RWPE1 (cell line): ENCODE data around the gene SCRN1.

Source experiments
- CTCF ChIA-PET: fragments of 350-600 bp; sonication (Branson Sonifier 250); formaldehyde crosslinking; extraction: SDS; loops from one replicate; lab custom pipeline; 2021; lab: Yijun Ruan, JAX
- POLR2A ChIA-PET: fragments of 400-600 bp; formaldehyde crosslinking; extraction: SDS; loops from one replicate; lab custom pipeline; 2020; ENCODE audit warnings: antibody characterized with exemption; ENCODE audit not compliant: low non-redundant PET; lab: Yijun Ruan, JAX
- DNase-seq: peaks from one replicate; pipeline ENCODE4 v3.0.0; 2012; ENCODE audit warnings: low spot score
- H3K27ac ChIP-seq: fragments of 450-650 bp; 2 replicates; pipeline ENCODE4 v1.5.1; 2017
- TF ChIP-seq, protein P1 (sequence below): fragments of 450-650 bp; conservative IDR thresholded peaks from 2 replicates; pipeline ENCODE4 v1.5.1; 2017; ENCODE audit warnings: low read depth, mild to moderate bottlenecking

The SCRN1 gene

DNA sequence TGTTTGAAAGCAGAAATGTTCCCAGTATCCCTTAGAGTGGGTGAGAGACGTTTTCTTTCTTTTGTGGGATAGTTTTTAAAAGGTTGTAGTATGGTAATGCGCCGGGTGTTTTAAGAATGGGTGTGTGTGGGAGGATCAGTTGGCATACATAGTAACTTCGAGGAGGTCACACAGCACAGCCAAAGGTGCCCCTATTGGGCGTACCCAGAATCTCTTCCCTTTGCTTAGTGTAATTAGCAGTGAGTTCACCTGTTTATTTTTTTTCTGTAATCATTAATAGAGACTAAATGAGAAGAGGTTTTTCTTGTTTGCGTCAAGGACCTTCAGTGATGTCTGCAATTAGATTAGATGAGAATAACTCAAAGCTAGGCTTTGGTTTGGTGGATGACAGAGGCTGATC is 40.1 kb upstream of the SCRN1 start:
- ChIA-PET POLR2A (no interaction called here), CTCF (interaction anchor here (0.6 kb wide), 1 partner anchor 127 kb away, joined by 3 read pairs; no protein-coding TSS in a partner anchor)
- no peak overlapping the region for H3K27ac ChIP-seq

DNA sequence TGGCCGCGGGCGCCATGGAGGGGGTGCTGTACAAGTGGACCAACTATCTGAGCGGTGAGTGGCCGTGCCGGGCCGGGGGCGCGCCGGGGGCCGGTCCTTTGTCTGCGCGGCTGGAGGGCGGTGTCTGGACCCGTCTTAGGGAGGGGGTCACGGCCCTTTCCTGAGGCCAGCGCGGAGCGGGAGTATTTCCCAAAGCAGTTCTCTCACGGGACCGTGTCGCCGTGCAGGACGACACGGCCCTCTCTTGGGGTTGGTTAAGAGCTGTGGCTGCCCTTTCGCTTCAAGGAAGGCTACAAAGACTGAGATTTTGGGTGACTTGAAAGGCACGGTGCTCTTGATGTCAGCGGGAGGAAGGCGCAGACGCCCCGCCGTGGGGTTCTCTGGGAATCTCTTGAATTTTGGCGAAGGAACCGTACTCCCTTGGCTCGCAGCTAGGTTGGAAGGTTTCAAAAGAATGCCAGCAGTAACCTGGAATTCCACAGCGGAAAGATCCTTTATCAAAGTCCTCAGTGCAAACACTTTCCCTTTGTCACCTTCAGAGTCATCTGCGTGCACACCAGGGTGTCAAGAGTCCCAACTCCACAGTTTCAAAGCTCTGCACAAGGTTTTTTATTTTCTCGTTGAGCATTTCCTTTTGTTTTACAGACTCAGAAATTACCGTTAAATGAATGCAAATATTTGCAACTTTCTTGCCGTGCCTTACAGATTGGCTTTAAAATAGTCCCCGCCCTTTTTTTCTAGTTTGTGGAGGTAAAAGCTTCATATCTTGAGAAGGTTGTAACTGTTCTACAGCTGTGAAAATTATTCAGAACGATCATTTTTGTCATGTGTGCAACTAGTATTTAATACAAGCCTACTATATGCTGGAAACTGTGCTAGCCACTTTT is 39.4 kb upstream of the SCRN1 start:
- TF ChIP-seq, protein P1, sequence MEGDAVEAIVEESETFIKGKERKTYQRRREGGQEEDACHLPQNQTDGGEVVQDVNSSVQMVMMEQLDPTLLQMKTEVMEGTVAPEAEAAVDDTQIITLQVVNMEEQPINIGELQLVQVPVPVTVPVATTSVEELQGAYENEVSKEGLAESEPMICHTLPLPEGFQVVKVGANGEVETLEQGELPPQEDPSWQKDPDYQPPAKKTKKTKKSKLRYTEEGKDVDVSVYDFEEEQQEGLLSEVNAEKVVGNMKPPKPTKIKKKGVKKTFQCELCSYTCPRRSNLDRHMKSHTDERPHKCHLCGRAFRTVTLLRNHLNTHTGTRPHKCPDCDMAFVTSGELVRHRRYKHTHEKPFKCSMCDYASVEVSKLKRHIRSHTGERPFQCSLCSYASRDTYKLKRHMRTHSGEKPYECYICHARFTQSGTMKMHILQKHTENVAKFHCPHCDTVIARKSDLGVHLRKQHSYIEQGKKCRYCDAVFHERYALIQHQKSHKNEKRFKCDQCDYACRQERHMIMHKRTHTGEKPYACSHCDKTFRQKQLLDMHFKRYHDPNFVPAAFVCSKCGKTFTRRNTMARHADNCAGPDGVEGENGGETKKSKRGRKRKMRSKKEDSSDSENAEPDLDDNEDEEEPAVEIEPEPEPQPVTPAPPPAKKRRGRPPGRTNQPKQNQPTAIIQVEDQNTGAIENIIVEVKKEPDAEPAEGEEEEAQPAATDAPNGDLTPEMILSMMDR: no peak
- H3K27ac ChIP-seq: peak overlapping the region; percentile 88
- ChIA-PET POLR2A (no interaction called here), CTCF (interaction anchor here (0.6 kb wide), 2 partner anchors 39 to 126 kb away, joined by 3 read pairs; partner anchors contain the start of gene SCRN1)
- DNase-seq: peak; percentile 45

More for the DNA sequence above, 40.1 kb upstream of the SCRN1 start:
- no peak for DNase-seq
- TF ChIP-seq, protein P1: no peak

DNA sequence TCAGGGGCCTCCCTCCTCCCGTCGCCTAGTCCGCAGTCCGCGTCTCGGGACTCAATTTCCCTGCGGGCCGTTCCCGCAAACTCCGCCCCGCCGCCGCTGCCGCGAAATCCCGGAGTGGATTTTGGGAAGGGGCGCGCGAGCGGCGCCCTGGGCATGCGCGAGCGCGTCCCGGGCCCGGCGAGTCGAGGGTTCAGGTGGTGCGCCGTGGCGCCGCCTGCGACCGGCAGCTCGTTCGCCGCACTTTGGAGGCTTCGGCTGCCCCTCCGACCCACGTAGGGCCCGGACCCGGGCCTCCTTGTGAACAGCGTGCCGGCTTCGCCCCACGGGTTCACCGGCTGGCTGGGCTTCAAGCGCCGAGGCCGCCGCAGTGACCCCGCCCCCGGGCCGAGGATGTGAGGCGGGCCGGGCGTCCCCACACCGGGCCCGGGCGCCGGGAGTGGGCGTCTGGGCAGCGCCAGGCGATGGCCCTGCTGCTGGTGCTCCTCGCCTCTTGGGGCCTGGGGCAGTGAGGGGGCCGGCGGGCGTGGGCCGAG is 38.7 kb upstream of the SCRN1 start, which contains the start of gene PLEKHA8:
Gene PLEKHA8 (plus strand): TSS at position 197 of the 533 bp plus-strand sequence. CDS start 351 bp downstream, outside the sequence.
- TF ChIP-seq, protein P1: no peak
- H3K27ac ChIP-seq: peak within 1 kb of the TSS; percentile 88
- POLR2A ChIA-PET: no interaction called here
- peak; percentile 89 for DNase-seq
- CTCF ChIA-PET: no interaction called here

DNA sequence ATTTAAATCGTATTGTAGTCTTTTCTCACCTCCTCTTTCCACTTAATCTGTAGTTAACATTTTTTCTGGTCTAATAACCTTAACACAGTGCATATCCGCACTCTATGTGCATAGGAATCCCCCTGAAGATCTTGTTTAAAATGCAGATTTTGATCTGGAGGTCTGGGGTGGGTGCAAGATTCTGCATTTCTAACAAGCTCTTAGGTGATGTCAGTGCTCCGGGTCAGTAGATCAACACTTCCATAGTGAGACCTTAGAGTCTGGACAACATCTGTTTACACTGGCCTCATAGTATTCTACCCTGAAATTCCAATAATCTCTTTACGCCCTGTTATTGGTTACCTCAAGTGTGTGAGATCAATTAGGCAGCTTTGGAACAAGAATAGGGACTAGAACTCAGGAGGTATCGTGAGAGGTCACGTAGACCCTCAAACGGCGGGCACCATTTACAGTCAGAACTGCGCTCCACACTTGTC is 38.2 kb upstream of the SCRN1 start:
- H3K27ac ChIP-seq: peak overlapping the region; percentile 88
- TF ChIP-seq, protein P1: no peak
- ChIA-PET POLR2A (no interaction called here), CTCF (no interaction called here)
- no peak for DNase-seq

DNA sequence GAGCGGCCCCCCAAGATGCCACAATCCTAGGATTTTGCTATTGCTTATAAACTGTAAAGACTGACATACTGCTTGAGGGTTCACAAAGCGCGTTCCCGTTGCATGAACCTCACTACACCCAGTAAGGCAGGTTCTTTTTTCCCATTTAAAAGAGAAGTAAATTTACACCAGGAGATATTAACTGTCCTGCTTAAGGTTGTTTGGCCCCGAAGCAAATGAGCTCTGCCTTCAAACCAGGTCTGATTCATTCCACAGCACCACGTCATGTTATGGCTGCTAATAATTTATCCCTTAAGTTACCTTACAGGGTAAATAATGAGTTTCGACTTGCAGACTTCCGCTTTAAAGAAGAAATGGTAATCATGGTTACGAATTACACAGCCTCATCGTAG is 37.5 kb upstream of the SCRN1 start:
- CTCF ChIA-PET: no interaction called here

More for the DNA sequence above, 37.5 kb upstream of the SCRN1 start:
- DNase-seq: peak; percentile 77
- peak overlapping the region; percentile 84 for H3K27ac ChIP-seq
- TF ChIP-seq, protein P1: no peak
- POLR2A ChIA-PET: no interaction called here
